CD4-positive, alpha-beta T cell (primary cell): Measurements from ENCODE around the gene HCN1. TPM values are rescaled to one million over a fixed set of nuclear protein-coding genes. Genes with fewer than 3 reads are reported as not detected.
A peak's percentile ranks its signal among the peaks of the same experiment; 100 is the strongest.

ENCODE experiments used
- ATAC-seq: fragments of 200-7000 bp; cut with Tn5 transposase; one replicate; pipeline ENCODE4 v1.10.0; 2022; ENCODE audit warnings: mild to moderate bottlenecking; ENCODE audit not compliant: poor library complexity
- CTCF ChIA-PET: fragments of 350-600 bp; sonication (Branson Sonifier 250); formaldehyde crosslinking; loops from one replicate; lab custom pipeline; 2021; ENCODE audit warnings: antibody characterized with exemption, inconsistent platforms; lab: Charles Lee
- POLR2A ChIA-PET: fragments of 350-600 bp; sonication (Branson Sonifier 250); formaldehyde crosslinking; loops from one replicate; lab custom pipeline; 2021; ENCODE audit warnings: antibody characterized with exemption, inconsistent platforms; lab: Charles Lee
- DNase-seq, 14 experiments: peaks; one replicate each; pipeline ENCODE4 v3.0.0-alpha.2; 2013 to 2020; ENCODE audit warnings: mixed read lengths in 2 of 14
- H3K27ac ChIP-seq, 2 donors: one replicate each; pipeline versions ENCODE4 v1.5.1 to v1.7.0; 2013; ENCODE audit warnings: low read length in 2 of 2, low read depth in 1 of 2, mild to moderate bottlenecking in 1 of 2
- H3K27me3 ChIP-seq, 2 experiments: 1 replicate in 1 of 2; 2 replicates in 1 of 2; pipeline versions ENCODE4 v1.6.1 to v1.7.0; 2013; ENCODE audit warnings: low read length in 2 of 2, control low read depth in 1 of 2, mild to moderate bottlenecking in 1 of 2, moderate library complexity in 1 of 2; ENCODE audit not compliant: insufficient read depth in 2 of 2, control insufficient read depth in 1 of 2
- H3K36me3 ChIP-seq: one replicate; pipeline ENCODE4 v1.6.1; 2013; ENCODE audit warnings: low read length, control low read depth; ENCODE audit not compliant: insufficient read depth
- H3K4me1 ChIP-seq: one replicate; pipeline ENCODE4 v1.6.1; 2013; ENCODE audit warnings: low read length, control low read depth; ENCODE audit not compliant: insufficient read depth
- H3K4me3 ChIP-seq: one replicate; pipeline ENCODE4 v1.5.1; 2013; ENCODE audit warnings: mild to moderate bottlenecking, low read length, moderate library complexity
- H3K9me3 ChIP-seq, 2 experiments: 1 replicate in 1 of 2; 2 replicates in 1 of 2; pipeline versions ENCODE4 v1.6.1 to v1.7.0; 2013; ENCODE audit warnings: low read length in 2 of 2, mild to moderate bottlenecking in 2 of 2, control low read depth in 1 of 2, moderate library complexity in 1 of 2; ENCODE audit not compliant: control insufficient read depth in 1 of 2, insufficient read depth in 1 of 2
- H3K27ac Mint-ChIP-seq: one replicate; pipeline ENCODE4 v1.8.0; 2020; ENCODE audit warnings: mixed read lengths
- H3K27me3 Mint-ChIP-seq: one replicate; pipeline ENCODE4 v1.8.0; 2021; ENCODE audit warnings: mixed read lengths
- H3K36me3 Mint-ChIP-seq: one replicate; pipeline ENCODE4 v1.8.0; 2021; ENCODE audit warnings: low read depth, mixed read lengths
- H3K4me1 Mint-ChIP-seq: one replicate; pipeline ENCODE4 v1.8.0; 2021; ENCODE audit warnings: low read depth, mixed read lengths
- H3K4me3 Mint-ChIP-seq: one replicate; pipeline ENCODE4 v1.8.0; 2020; ENCODE audit warnings: mild to moderate bottlenecking, mixed read lengths
- H3K9me3 Mint-ChIP-seq: one replicate; pipeline ENCODE4 v1.8.0; 2020; ENCODE audit warnings: mixed read lengths
- CTCF ChIP-seq: fragments of 200-600 bp; IDR thresholded peaks from one replicate; pipeline ENCODE4 v1.8.0; 2022; ENCODE audit warnings: antibody characterized with exemption, mild to moderate bottlenecking
- intact Hi-C, 2 experiments: fragments of 100-400 bp; cut with DNase I in 1 of 2; cut with micrococcal nuclease in 1 of 2; formaldehyde crosslinking; loops; one replicate each; pipeline versions ENCODE4 v1.15.1 to v1.9.0; 2023 to 2025; cut with DNase I, micrococcal nuclease
- total RNA-seq, 174 experiments: library from RNA in 2 of 174; stranded (reverse) in 2 of 174; gene quantifications; one replicate each; pipeline ENCODE4 v1.2.3 and lab custom pipeline; 2021 to 2026

HCN1 gene
- total RNA-seq, 2 experiments from 2014 or later = not detected

- Mint-ChIP-seq H3K27ac (no peak overlapping the region), H3K9me3 (peaks cover 7% of the 10 kb centered on the region), H3K36me3 (no peaks in the 10 kb centered on the region), H3K4me3 (no peak overlapping the region), H3K4me1 (no peaks in the 10 kb centered on the region), H3K27me3 (no peaks in the 10 kb centered on the region)
- peak in 1 of 14 experiments; percentile 10 for DNase-seq
- Histone ChIP-seq H3K4me3 (no peak overlapping the region), H3K27ac (no peak overlapping the region), H3K27me3 (no peaks in the 10 kb centered on the region), H3K36me3 (no peaks in the 10 kb centered on the region), H3K4me1 (no peaks in the 10 kb centered on the region), H3K9me3 (peaks cover 7 to 13% of the 10 kb centered on the region in 2 experiments)
- no peak for TF ChIP-seq CTCF
- no peak for ATAC-seq
- intact Hi-C loops = no loop called here
- POLR2A ChIA-PET = no interaction called here
- CTCF ChIA-PET = no interaction called here
These were observed 434.1 kb downstream of the HCN1 start for GRCh38 chr5:45262061-45262590.

DNA sequence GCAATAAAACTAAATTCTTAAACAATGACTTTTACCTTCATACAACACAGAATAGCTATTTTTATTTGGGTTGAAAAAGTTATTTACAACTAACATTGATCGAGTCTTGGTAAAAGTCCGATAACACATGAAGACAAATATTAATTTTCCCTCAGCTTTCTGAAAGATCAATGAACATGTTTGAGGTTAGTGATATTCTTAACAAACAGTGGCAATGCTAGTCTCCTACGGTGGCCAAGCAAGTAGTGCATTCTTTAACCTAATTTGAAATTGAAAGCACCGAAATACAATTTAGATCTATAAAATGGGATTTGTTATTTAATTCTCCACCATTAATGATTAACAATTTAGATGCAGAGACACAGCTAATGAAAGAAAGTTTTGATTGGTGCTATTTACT lies 435.1 kb downstream of the HCN1 start:
- Mint-ChIP-seq H3K9me3 (peaks cover 9% of the 10 kb centered on the region), H3K27ac (no peak overlapping the region), H3K27me3 (no peaks in the 10 kb centered on the region), H3K4me1 (no peaks in the 10 kb centered on the region), H3K36me3 (no peaks in the 10 kb centered on the region), H3K4me3 (no peak overlapping the region)
- ATAC-seq (no peak), DNase-seq (no peak)
- Histone ChIP-seq H3K4me1 (no peaks in the 10 kb centered on the region), H3K9me3 (peaks cover 7 to 13% of the 10 kb centered on the region in 2 experiments), H3K36me3 (no peaks in the 10 kb centered on the region), H3K27ac (no peak overlapping the region), H3K4me3 (no peak overlapping the region), H3K27me3 (no peaks in the 10 kb centered on the region)
- no peak for TF ChIP-seq CTCF
- ChIA-PET POLR2A (no interaction called here), CTCF (no interaction called here)
- intact Hi-C loops = no loop called here

DNA sequence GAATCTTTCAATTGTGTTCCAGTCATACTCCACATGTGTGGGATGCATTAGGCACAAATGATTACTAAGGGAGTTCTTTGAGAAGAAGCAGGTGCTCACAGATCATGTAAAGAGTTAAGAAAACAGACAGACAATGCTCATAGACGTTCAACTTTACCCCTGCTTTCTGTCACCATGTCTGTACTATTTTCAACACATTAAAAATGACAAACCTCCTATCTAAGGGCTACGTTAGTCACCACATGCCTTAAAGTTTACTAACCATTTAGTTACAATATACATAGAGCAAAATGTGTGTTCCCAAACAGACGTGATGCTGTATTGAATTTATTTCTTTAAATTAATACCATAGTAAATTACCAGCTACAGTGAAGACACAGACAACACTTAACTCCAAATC lies 435.9 kb downstream of the HCN1 start:
- DNase-seq (no peak), ATAC-seq (no peak)
- H3K27ac ChIP-seq = no peak overlapping the region
- H3K27ac Mint-ChIP-seq = no peak overlapping the region
- H3K4me1 ChIP-seq = no peaks in the 10 kb centered on the region
- no peaks in the 10 kb centered on the region for H3K36me3 Mint-ChIP-seq
- H3K36me3 ChIP-seq = no peaks in the 10 kb centered on the region
- POLR2A ChIA-PET = no interaction called here
- H3K9me3 ChIP-seq = peaks cover 7 to 16% of the 10 kb centered on the region in 2 experiments
- no peak for TF ChIP-seq CTCF
- H3K27me3 ChIP-seq = no peaks in the 10 kb centered on the region
- H3K4me1 Mint-ChIP-seq = no peaks in the 10 kb centered on the region
- peaks cover 6% of the 10 kb centered on the region for H3K9me3 Mint-ChIP-seq
- intact Hi-C loops = no loop called here
- H3K4me3 Mint-ChIP-seq = no peak overlapping the region
- no peaks in the 10 kb centered on the region for H3K27me3 Mint-ChIP-seq
- CTCF ChIA-PET = no interaction called here
- no peak overlapping the region for H3K4me3 ChIP-seq
